Measurements from ENCODE around the gene GPR18.

The GPR18 gene, protein sequence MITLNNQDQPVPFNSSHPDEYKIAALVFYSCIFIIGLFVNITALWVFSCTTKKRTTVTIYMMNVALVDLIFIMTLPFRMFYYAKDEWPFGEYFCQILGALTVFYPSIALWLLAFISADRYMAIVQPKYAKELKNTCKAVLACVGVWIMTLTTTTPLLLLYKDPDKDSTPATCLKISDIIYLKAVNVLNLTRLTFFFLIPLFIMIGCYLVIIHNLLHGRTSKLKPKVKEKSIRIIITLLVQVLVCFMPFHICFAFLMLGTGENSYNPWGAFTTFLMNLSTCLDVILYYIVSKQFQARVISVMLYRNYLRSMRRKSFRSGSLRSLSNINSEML

GRCh38 chr13:99258210-99258860 is at the start of gene GPR18:
TSS of gene GPR18 (minus strand) at chr13:99258379. CDS start at chr13:99255872, 2,507 bp downstream.
- FAIRE-seq = no peak

- peak; percentile 71 for FAIRE-seq
Measured at GRCh38 chr13:99307648-99308339, 49.6 kb upstream of the GPR18 start.

- no peak for FAIRE-seq
Measured at GRCh38 chr13:99307247-99307646, 49.1 kb upstream of the GPR18 start, which contains the start of gene GPR183. TSS of gene GPR183 (minus strand) at chr13:99307399. CDS start at chr13:99296145, 11,254 bp downstream.

GRCh38 chr13:99305566-99305965 is 47.4 kb upstream of the GPR18 start:
- FAIRE-seq = no peak

GRCh38 chr13:99305158-99305557 is 47.0 kb upstream of the GPR18 start:
- no peak for FAIRE-seq

- FAIRE-seq = no peak
Measured at GRCh38 chr13:99304541-99304940, 46.4 kb upstream of the GPR18 start.

DNA sequence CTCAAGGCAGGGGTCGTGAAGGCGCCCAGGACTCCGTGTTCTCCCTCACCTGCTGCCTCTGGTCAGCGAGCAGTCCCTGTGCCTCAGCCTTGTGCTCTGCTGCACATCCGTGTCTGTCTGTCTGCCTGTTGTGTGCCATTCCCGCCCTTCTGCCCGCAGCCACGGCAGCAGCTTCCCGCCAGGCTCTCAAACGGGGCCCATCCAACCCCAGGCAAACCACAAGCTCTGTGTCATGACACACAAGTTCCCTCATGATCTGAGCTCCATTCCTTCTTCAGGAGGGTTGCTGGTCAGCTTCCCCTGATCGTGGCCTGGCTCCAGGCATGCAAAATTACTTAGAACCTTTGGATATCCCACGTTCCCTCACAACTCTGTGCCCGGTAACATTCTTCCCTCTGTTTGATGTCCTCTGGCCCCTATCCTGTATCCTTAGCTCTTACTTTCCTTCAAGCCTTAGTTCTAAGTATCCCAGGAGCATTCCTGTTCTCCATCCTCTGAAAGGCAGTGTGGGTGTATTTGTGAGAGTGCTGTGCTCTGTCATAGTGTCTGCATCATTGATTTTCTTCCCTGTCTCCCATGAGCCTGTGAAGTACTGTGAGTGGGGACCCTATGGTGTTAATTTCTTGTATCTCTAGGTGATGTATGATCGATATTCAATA is 45.8 kb upstream of the GPR18 start:
- FAIRE-seq = no peak

- no peak for FAIRE-seq
Measured at GRCh38 chr13:99302637-99303505, 44.7 kb upstream of the GPR18 start.

- no peak for FAIRE-seq
Measured at GRCh38 chr13:99301913-99302636, 43.9 kb upstream of the GPR18 start.

DNA sequence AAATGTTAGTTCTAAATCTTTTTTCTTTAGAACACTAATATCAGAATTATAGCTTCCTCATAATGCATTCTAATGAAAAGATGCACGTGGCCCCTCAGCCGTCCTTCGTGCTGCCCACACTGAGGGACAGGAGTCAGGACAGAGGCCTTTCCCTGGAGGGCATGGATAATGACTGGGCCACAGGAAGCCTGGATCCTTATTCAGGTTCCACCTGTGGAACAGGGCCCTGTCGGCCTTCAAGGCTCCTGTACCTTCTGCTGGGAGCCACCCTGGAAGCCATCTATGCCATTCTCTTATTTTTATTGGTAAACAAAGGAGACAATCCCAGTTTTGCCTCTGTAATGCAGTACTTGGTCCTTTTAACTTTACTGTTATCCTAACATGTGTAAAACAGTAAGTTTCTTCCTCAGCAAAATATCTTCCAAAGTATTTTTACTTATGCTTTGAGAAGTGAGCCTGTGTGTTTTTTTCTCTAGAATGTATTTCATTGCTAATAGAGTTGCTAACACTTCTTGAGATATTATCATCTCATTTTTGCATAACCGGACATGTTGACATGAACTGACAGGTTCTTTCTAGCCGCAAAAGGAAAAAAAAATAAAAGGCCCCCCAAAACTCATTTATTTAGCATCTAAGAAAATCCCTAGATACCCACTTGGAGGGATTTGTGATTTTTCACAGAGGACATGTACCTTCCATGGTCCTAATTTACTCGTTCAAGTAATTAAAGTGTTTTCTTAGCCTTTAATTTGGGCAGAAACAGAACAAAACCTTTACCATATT is 43.1 kb upstream of the GPR18 start:
- no peak for FAIRE-seq

DNA sequence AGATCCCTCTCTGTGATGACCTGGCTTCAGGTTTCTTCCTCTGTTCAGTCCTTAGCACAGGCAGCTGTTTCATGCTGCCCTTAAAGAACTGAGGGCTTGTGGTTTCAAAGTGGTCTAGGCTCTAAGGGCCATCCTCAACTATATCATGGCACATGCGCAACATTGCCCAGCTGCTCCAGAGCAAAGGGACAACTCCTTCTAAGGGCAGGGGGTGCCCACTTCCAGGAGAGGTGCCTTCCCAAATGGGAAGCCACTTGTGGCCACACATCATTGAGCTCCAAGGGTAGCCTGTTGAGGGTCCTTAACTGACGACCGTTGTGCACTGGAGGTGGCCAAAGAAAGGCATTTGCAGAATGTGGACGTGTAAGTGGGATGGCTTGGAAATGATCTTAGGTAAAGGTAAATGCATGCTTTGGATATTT is 41.8 kb upstream of the GPR18 start:
- FAIRE-seq = no peak

GRCh38 chr13:99299256-99299919 is 41.2 kb upstream of the GPR18 start:
- no peak for FAIRE-seq

- no peak for FAIRE-seq
Measured at GRCh38 chr13:99298056-99298455, 39.9 kb upstream of the GPR18 start.

DNA sequence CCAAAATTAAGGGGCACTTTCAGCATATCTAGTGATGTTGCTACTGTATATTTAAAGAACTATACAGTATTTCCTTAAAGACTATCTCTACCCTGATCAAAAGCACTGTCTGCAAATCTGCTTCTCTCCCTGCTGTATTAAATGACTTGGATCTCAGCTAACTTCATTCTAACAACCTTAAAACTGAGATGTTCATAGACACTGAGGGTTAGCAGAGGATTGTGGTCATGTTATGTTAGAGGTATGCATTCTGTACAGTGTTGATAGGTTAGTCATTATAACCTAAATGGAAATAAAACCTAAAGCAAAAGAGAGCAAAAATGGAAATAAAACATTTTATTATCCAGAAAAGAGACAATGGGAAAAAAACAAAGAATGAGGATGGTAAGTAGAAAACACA is 39.2 kb upstream of the GPR18 start:
- no peak for FAIRE-seq

DNA sequence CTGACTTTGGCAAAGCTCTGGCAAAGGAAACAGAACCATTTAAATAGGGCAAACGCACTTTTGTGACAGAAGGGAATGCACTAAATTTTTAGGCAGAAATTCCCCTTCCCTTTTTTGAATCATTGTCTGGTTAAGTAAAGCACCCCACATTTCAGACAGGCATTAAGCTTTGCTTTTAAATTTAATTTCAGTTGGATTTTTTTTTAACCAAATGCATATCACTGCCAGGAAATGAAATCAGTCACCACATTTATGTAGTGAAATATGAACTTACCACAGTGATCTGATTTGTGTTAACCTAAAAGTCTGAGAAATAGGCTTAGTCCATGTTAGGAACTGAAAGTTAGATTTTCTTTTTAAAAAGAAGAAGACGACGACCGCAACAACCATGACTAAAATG is 38.2 kb upstream of the GPR18 start:
- peak; percentile 62 for FAIRE-seq

- no peak for FAIRE-seq
Measured at GRCh38 chr13:99295488-99296252, 37.5 kb upstream of the GPR18 start.

GRCh38 chr13:99294958-99295357 is 36.8 kb upstream of the GPR18 start:
- no peak for FAIRE-seq

DNA sequence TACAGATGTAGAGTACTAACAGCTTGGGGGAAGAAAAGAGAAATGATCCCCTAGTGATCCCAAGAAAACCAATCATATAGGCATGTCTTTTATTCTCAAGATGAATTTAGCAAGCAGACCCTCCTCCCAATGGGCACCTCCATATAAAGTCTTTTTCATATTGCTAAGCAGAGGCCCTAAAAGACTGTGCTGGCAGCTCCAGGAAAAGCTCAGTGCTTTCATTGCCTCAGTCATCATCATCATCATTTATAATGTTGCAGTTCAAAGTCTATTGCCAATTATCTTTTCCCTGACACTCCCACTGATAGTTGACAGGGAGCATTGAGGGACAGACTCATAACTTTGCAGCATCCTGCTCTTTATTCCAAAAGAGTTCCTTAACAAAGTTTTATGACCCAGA is 36.0 kb upstream of the GPR18 start:
- FAIRE-seq = no peak

GRCh38 chr13:99293178-99293577 is 35.0 kb upstream of the GPR18 start:
- no peak for FAIRE-seq

Measured in colon (tissue), 2 donors.